ENCODE data around the gene MYCBP2.

Gene MYCBP2

DNA sequence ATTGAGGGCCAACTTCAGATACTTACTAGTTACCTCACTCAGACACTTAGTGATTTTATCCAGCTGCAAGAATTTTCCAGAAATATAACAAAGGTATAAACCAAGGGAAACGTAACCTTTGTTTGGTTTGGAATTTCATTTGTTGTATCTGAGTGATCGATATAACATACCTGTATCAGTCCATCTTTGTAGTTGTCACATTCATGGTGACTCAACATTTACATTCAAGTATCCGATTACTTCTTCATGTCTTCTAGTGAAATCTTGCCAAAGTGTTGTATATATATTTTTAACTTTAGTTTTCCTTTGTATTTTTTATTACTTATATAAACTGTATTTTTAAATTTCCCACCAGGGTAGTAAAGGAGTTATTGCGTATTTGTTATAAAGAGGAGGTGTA is 16.9 kb upstream of the MYCBP2 start (continued):
- TF ChIP-seq TSHZ1 (tag by site-specific recombination; IDR thresholded peaks at IDR 0.05; ENCODE audit: borderline replicate concordance) = no peak
- TF ChIP-seq ZNF510 (tag by site-specific recombination; IDR thresholded peaks at IDR 0.05; ENCODE audit: insufficient replicate concordance) = no peak
- no peak for TF ChIP-seq ZSCAN30 (tag by site-specific recombination; IDR thresholded peaks at IDR 0.05)
- no peak for TF ChIP-seq FEZF1 (tag by site-specific recombination; IDR thresholded peaks at IDR 0.05)
- TF ChIP-seq ZNF600 (tag by site-specific recombination; IDR thresholded peaks at IDR 0.05) = no peak
- no peak for TF ChIP-seq ZNF223 (tag by site-specific recombination; IDR thresholded peaks at IDR 0.05)
- TF ChIP-seq ZNF221 (tag by site-specific recombination; IDR thresholded peaks at IDR 0.05; ENCODE audit: borderline replicate concordance) = no peak
- no peak for TF ChIP-seq ZBTB21 (tag by site-specific recombination; IDR thresholded peaks at IDR 0.05)

- ChIA-PET CTCF (no interaction called here), POLR2A (no interaction called here)
- no peak for TF ChIP-seq ZFP3 (tag by site-specific recombination; IDR thresholded peaks at IDR 0.05; ENCODE audit: low read depth)
- no peak for TF ChIP-seq ZNF707 (tag by site-specific recombination; IDR thresholded peaks at IDR 0.05)
- no peak for TF ChIP-seq ZNF843 (tag by site-specific recombination; IDR thresholded peaks at IDR 0.05)
- Histone ChIP-seq H3K9me3 (ENCODE audit: control insufficient read depth, insufficient read depth, low read depth, low read length) (no peaks in the 10 kb centered on the region), H3K4me3 (ENCODE audit: low read depth, low read length) (no peak overlapping the region), H3K36me3 (ENCODE audit: control insufficient read depth in 2 of 2, insufficient read depth in 1 of 2, low read length in 2 of 2) (no peaks in the 10 kb centered on the region), H3K27ac (ENCODE audit: extremely low read depth, low read depth, low read length) (no peak overlapping the region), H3K4me1 (ENCODE audit: control insufficient read depth, insufficient read depth, low read length) (no peaks in the 10 kb centered on the region)
Observed at GRCh38 chr13:77339408-77339807, 12.5 kb upstream of the MYCBP2 start.

DNA sequence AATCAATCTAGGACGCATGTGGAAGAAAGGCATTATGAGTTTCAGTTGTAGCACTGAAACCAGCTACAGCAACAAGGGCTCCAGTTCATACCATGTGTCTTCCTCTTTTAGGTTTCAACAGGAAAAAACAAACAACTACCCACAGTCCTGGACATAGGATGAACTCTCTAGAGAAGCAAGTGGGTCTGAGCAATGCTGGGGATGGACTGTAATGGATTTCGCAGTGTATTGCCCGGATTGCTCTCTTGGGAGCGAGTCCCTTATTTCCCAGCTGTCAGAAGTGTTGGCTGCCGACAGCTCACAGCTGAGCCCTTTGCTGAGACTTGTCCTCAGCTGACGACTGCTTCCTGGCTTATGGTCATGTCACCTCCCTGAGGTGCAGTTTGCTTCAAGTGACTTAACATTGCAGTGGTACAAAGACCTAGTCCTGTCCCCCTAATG is 12.1 kb upstream of the MYCBP2 start:
- Histone ChIP-seq H3K36me3 (ENCODE audit: control insufficient read depth in 2 of 2, insufficient read depth in 1 of 2, low read length in 2 of 2) (no peaks in the 10 kb centered on the region), H3K4me1 (ENCODE audit: control insufficient read depth, insufficient read depth, low read length) (no peaks in the 10 kb centered on the region), H3K27ac (ENCODE audit: extremely low read depth, low read depth, low read length) (no peak overlapping the region), H3K9me3 (ENCODE audit: control insufficient read depth, insufficient read depth, low read depth, low read length) (no peaks in the 10 kb centered on the region), H3K4me3 (ENCODE audit: low read depth, low read length) (no peak overlapping the region)
- TF ChIP-seq ZNF214 (tag by site-specific recombination; IDR thresholded peaks at IDR 0.05; ENCODE audit: borderline replicate concordance) (no peak), ZNF114 (tag by site-specific recombination; IDR thresholded peaks at IDR 0.05) (no peak), ZSCAN18 (tag by site-specific recombination; IDR thresholded peaks at IDR 0.05) (no peak)
- CTCF ChIA-PET = no interaction called here
- POLR2A ChIA-PET = no interaction called here

GRCh38 chr13:77338329-77338728 is 11.4 kb upstream of the MYCBP2 start:
- H3K4me3 ChIP-seq (ENCODE audit: low read depth, low read length) = no peak overlapping the region
- H3K36me3 ChIP-seq (ENCODE audit: control insufficient read depth in 2 of 2, insufficient read depth in 1 of 2, low read length in 2 of 2) = no peaks in the 10 kb centered on the region
- ChIA-PET CTCF (no interaction called here), POLR2A (no interaction called here)
- no peaks in the 10 kb centered on the region for H3K9me3 ChIP-seq (ENCODE audit: control insufficient read depth, insufficient read depth, low read depth, low read length)
- no peak overlapping the region for H3K27ac ChIP-seq (ENCODE audit: extremely low read depth, low read depth, low read length)
- no peaks in the 10 kb centered on the region for H3K4me1 ChIP-seq (ENCODE audit: control insufficient read depth, insufficient read depth, low read length)
- TF ChIP-seq ZNF548 (tag by site-specific recombination; IDR thresholded peaks at IDR 0.05) = no peak

Measured in HEK293 (cell line).